GM21515 (cell line): ENCODE results near the gene LCLAT1.
"Not testable (repeated sequence)": the region's sequence is repeated elsewhere in the genome, so short reads cannot be mapped to it uniquely, and the experiment has no call there.

Source experiments
- ATAC-seq: cut with Tn5 transposase; IDR thresholded peaks from one replicate; pipeline ENCODE4 v1.9.1; 2021; ENCODE audit not compliant: unreplicated experiment

Gene LCLAT1

DNA sequence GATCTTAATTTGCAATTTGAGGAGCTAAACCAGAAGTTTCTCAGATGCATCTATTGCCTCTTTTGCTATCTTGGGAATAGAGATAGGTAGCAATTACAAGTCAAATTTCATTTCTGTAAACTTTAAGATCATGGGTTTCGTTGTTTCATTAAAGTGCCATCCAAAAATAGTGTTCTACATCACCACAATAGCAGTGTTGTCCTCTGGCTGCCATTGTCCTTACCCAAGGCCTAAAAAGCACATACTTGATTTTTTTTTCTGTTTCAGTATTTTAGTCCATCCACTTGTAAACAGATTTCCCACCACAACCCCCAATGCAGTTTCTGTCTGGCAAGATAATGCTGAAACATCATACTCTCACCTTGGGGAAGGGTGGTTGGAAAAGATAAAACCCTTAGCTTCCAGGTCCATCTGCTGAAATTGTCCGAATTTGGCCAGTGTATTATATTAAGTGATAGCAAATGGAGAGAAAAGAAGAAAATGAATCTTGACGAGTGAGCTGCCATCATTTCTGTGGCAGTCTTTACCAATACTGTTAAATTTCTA lies 136.2 kb downstream of the LCLAT1 start:
- no peak for ATAC-seq

DNA sequence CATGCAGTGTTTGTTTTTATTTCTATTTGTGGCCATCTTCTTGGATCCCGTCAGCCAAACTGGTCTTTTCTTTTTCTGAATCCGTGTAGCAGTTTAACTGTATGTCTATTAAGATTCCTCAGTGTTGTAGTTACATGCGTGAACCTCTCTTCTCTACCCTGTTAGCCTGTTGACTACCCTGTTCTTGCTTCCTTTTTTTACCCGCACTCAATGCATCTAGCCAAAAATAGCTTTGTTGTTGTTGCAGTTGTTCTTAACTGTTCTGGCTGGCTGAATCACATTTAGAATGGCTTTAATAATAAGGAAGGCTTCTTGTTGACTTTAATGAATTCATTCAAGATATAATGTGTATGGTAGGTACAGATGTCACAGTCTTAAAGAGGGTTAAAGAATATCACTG lies 137.1 kb downstream of the LCLAT1 start:
- peak; percentile 80 for ATAC-seq

DNA sequence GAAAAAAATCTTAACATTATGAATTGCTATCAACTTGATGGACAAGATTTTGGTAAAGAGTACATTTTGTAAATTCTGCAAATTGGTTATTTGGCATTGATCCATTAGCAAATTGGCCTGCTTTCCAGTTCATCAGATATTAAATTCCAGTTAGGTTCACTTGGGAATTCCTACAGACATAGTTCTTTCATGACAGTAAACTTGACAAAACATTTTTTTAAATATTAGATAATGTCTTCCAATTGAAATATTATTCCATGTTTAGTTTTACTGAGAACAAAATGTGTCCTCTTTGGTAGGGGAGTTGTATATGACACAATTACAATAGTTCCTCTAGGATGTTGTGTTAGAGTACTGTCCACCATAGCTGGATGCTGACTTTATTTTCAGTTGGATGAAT lies 141.9 kb downstream of the LCLAT1 start:
- ATAC-seq = no peak

DNA sequence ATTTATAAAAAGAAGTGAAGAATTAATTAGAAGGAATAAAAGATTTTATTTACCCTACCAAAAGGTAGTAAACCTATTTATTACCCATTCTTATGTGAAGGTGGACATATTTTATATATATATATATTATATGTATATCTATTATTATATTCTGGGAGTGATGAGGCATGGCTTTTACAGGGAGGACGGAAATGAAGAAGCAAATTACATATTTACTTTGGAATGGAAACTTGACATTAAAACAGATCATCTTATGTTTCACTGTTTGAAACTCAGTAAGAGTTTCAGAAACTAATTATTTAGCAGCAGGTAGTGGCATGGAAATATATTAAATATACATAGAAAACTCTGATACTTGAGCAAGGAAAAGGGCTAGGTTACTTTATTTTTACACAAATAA lies 143.4 kb downstream of the LCLAT1 start:
- ATAC-seq = no peak

DNA sequence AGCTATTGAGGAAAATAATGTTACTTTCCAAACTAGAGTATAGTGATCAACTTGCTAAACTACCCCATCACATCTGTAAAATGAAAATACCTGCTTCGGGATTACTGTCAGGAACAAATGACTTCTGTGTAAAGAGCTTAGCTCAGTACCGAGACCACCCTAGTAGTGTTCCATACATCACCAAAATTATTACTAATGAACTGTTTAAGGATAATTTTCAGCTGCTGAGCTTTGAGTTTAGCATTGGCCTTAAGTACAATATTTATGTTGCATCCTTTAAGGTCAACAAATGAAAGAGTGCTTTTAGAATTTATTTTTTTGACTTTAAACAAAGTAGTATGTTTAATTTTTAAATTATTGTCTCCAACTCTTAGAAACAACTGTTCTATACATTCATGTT lies 144.1 kb downstream of the LCLAT1 start:
- no peak for ATAC-seq

DNA sequence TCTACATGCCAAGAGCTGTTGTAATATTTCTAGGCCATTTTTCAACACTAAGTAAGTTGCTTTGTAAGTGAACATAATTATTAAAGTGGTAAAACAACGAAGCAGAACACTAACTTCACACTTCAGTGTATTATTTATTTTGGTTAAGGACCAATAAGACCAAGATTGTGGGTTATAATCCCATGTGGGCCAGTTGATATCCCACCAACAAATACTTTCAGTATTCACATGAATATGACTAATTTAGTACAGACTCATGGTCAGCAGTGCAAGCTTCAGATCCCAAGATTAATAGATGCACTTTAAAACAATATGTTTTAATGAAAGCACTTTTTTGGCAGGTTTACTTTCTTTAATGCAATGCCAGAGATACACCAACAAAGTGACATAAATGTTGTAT lies 154.3 kb downstream of the LCLAT1 start:
- no peak for ATAC-seq

DNA sequence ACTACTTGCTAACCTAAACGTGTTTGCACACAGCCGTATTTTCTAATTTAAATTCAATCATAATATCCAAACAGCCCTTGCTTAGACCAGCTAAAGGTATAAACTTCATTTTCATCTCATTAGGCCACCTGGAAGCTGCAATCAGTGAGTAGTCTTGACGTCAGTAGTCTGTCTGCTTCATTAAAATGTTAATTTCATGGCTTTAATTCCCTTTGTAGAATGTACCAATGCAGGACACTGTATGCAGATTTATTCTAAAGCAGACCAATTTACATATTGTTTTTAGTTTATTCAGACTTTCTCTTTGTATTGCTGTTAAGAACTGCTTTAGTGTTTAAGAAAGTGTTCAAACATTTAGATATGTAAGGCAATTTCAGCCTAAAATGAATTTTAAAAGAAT lies 158.2 kb downstream of the LCLAT1 start:
- ATAC-seq = no peak

DNA sequence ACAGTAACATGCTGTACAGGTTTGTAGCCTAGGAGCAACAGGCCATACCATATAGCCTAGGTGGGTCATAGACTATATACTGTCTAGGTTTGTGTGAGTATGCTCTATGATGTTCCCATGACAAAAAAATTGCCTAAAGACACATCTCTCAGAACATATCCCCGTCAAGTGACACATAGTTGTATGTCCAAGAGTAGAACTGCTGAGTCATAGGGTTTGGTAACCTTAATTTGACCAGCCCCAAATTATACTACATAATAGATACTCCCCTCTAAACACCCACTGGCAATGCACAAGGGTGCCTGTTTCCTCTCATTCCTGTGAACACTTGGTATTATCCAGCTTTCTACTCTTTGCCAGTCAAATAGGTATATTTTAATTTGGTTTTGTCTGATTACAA lies 161.6 kb downstream of the LCLAT1 start:
- ATAC-seq = no peak

DNA sequence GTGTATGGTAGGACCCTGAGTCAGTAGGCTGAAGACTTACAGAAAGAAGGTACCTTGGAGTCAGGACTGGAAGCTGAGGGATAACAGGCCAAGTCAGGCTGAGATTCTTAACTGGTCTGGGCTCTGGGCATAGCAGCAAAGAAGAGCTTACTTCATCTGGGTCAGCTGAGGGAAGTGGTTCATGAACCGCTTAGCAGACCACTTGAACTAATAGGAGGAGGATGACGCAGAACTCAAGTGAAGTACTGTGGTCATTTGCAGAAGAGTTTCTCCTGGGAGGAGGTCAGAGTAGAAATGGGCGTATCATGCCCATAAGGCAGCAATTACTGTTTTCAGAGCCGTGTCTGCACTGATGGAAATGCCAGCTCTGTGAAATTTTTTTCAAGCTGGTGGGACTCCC lies 164.5 kb downstream of the LCLAT1 start:
- ATAC-seq = no peak

DNA sequence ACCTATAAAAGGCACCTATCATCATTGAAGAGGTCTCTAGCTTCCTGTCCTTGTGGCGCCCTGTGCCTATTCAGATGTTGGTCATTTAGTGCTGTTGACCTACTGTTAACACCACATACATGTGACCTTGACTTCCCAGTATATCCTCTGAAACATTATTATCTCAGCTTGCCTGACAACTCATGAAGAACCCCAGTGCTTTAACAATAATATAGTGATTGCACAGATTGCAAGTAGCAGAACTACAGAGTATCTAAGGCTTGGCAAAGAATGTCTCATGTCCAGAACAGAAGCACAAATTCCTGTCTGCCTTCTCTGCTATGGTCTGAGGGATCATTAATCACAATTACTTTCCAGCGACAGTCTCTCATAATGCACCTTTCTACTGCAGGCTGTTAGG lies 165.3 kb downstream of the LCLAT1 start:
- no peak for ATAC-seq

DNA sequence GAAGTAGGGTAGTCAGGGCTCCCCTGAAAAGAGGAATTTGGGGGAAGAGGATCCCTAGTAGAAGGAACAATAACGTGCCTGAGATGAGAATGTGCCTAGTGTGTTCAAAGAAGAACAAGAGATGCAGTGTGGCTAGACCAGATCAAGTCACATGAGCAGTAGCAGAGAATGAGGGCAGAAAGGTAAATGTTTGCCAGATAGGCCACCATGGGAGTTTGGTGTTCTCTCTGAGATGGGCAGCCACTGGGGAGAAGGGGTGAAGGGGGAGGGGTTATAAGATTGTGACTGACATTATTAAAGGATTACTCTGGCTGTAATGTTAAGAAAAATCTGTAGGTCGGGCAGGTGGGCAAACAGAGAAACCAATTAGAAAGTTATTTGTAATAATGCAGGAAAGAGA lies 166.0 kb downstream of the LCLAT1 start:
- ATAC-seq = no peak

DNA sequence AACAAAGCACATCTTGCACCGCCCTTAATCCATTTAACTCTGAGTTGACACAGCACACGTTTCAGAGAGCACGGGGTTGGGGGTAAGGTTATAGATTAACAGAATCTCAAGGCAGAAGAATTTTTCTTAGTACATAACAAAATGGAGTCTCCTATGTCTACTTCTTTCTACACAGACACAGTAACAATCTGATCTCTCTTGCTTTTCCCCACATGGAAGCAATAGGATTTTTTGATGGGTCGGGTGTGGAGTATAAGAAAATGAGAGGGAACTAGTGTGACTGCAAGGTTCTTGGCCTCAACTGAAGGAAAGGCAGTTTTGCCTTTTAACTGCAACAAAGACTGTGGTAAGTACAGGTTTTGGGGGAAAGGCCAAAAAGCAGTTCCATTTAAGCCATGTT lies 167.2 kb downstream of the LCLAT1 start:
- not testable (repeated sequence) for ATAC-seq

DNA sequence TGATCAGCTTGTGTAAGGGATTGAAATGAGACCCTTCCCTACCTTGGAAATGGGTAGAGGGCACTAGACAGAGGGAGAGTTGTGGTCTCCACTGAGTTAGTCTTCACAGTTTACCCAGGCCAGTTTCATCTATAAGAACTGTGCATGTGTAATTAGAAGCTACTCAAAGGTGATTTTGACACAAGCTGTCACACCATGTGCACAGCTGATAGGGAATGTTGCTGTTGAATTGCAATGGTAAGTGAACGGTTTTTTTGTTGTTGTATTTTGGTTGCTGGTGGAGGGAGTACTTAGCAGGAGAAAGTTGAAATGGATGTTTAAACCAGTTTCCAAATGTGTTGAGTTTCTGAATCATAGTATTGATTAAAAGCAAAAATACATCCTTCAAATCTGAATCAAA lies 168.9 kb downstream of the LCLAT1 start:
- ATAC-seq = no peak

DNA sequence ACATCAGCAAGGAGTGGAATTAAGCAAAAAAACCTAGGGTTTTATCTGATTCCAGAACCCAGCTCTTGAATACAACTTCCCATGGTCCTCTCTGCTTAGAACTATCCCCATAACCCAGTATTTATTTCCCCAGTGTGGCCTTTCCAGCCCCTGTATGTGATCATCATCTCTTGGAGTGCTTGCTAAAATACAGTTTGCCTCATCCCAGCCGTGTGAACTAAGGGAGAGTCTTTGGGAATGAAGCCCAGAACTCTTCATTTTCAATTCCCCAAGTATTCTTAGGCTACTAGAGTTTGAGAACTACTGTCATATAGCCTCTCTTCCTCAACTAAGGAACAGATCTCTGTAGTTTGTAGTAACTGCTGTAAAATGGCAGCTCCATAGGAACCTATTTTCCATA lies 173.1 kb downstream of the LCLAT1 start:
- no peak for ATAC-seq

DNA sequence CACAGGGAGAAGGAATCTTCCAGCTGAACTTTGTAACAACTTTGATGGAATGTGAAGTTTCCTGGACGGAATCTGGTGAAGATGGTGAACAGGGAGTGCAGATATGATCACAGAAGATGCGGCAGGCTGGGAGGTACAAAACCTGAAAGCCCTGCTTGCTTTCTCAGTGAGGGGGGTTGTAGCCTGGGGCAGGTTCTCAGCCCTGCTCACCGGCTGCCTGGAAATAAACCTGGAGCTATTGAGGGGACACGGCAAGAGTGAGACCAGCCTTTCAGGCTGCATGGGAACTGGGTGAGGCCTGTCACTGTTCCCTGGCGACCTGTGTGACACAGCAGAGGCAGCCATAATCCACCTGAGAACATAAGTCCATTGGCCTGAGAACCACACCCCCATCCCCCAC lies 174.8 kb downstream of the LCLAT1 start:
- no peak for ATAC-seq

DNA sequence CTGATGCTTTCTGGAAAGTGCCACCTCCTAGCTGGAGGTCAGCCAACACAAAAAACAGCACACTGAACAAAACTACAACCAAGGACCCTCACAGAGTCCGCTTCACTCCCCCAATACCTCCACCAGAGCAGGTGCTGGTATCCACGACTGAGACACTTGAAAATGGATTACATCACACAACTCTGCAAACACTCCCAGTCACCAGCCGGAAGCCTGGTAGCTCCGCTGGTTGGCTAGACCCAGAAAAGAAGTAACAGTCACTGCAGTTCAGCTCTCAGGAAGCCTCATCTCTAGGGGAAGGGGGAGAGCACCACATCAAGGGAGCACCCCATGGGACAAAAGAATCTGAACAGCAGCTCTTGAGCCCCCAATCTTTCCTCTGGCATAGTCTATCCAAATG lies 175.4 kb downstream of the LCLAT1 start:
- no peak for ATAC-seq

DNA sequence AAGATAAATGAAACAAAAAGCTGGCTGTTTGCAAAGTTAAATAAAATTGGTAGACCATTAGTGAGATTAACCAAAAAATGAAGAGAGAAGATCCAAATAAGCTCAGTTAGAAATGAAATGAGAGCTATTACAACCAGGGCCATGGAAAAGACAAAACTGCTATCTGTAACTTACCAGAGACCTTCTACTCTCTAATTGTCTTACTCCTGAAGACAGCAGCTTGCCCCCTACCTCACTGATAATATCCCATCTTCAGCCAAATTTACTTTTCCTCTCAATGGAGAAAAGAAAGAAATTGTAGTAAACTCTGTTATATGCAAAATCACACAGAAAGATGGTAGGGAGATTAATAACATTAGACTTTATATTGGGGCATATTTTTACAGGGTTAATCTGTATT lies 178.2 kb downstream of the LCLAT1 start:
- no peak for ATAC-seq

DNA sequence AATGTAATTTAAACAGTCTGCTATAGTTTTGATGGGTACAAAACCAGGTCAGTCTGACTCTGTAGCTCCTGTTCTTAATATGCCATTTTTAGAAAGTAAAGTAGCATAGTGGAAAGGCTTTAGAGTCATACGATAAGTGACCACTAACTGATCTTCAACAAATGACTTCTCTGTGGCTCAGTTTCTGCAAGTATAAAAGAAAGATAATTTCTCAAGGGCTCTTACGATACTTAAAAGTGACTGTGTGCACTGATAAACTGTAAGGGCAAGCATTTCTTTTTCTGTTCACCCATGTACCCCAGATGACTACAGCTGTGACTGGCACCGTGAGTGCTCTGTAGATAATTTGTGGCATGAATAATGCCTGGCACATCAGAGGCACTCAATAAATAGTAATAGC lies 178.7 kb downstream of the LCLAT1 start:
- ATAC-seq = no peak

DNA sequence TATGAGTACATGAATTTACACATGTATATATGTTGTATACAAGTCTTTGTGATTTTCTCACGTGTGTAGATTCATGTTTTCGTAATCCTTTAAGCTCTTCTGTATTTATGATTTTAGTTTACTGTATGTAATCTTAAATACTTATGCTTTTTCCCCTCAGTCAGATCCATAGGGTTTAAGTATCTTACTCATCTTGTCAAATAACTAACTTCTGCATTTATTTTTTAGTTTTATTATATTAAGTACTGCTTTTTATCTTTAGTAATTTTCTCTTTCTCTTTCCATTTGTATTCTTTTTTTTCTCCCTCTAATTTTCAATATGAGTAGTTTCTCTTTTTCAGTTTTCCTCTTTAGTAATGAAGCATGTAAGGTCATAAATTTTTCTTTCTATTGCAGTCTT lies 179.4 kb downstream of the LCLAT1 start:
- ATAC-seq = no peak

DNA sequence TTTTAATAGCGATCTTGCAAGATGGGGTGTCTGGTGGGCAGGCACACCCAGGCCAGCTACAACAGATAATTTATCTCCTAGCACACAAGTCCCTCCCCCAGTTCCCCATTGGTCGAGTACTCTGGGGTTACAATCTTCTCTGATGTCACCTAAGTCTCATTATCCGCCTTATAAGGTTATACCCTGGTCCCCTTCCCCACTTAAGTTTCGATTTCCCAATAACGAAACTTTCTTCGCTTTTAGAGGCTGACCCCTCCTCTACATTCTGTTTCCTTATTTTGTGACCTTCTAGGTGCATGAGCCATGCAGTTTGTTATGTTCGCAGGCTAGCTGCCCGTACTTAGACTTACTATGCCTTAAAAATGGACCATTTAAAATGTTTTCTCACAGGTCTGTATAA lies 180.1 kb downstream of the LCLAT1 start:
- ATAC-seq = no peak

DNA sequence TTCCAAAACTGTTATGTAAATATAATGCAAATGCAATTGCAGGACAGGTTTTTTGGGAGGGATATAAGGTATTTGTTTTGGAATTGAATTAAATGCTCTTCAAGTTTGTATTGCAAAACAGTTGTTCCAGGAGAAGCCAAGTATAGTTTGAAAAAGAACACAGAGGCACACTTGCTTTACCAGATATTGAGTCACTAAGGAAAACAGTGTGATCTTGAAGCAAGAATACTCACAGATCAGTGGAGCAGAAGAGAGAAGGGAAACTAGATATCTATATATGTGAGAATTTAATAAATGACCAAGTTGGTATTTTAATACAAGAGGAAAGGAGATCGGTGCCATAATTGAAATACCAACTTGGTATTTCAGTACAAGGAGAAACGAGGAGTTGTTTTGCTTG lies 181.3 kb downstream of the LCLAT1 start:
- no peak for ATAC-seq

DNA sequence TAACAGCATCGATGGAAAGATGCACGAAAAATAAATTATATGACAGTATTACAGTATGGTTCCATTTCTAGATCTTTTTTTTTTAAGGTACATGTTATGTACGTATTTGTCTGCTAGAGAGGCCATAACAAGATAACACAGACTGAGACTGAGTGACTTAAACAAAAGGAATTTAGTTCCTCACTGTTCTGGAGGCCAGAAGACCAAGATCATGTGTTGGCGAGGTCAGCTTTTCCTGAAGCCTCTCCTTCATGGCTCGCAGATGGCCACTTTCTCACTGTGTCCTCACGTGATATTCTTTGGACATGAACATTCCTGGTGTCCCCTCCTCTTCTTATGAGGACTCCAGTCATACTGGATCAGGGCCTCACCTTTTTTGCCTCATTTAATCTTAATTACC lies 182.8 kb downstream of the LCLAT1 start:
- no peak for ATAC-seq

DNA sequence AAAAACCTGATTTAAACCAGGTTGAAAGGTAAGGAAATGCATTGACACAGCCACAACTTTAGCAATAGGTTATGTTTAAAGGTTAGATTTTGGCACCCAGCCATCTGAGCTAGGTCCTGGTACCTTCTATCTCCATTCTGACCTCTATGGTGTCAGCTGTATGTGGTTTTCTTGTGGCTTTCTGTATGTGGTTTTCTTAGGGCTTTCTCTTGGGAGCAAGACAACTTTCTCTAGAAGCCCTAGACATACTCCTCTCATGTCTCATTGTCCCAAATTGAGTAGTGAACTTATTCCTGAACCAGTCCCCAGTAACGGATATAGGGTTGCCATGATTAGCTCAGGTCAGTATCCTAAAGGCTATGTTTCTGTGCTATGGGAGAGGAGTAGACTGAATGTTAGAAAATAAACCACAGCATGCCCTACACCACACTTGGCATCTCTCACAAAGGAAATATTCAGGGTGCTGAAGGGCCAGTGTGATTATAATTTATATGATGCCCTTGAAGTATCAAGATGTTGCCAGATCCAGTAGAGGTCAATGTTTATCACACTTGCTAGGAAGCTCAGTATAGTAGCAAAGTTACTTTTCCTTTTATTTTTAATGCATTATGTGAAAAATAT lies 184.1 kb downstream of the LCLAT1 start:
- peak; percentile 73 for ATAC-seq
